Measurements from ENCODE around the gene OPN3. TPM values are rescaled to one million over a fixed set of nuclear protein-coding genes. Genes with fewer than 3 reads are reported as not detected.

The OPN3 gene
- total RNA-seq, 1 experiment from 2014 or later: 7.8 TPM

DNA sequence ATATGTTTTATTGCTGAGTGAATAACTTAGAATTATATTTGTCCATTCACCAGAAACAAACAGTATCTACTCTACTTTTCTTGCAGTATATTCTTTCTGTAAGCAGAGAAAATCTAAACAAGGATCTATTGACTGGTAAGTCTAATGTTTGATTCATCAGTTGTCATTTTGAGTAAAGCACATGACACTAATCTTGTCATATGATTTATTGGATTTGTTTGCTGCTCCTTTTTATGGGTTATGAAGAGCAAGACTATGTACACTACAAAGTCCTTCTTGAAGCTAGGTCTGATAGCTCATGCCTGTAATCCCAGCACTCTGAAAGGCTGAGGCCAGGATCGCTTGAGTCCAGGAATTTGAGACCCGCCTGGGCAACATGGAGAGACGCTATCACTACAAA, 84.6 kb downstream of the OPN3 start:
- no peaks in the 10 kb centered on the region for H3K4me1 Mint-ChIP-seq (ENCODE audit: low read depth, unreplicated experiment)
- no peak overlapping the region for H3K27ac Mint-ChIP-seq (ENCODE audit: unreplicated experiment)
- Histone ChIP-seq H3K36me3 (ENCODE audit: control insufficient read depth, insufficient read depth, low read length) (no peaks in the 10 kb centered on the region), H3K9me3 (no peaks in the 10 kb centered on the region), H3K4me1 (no peaks in the 10 kb centered on the region), H3K4me3 (ENCODE audit: low read depth, low read length) (no peak overlapping the region), H3K27me3 (replicated peaks; ENCODE audit: control insufficient read depth, insufficient read depth, low read length) (no peaks in the 10 kb centered on the region)
- CTCF ChIA-PET: no interaction called here
- POLR2A ChIA-PET: no interaction called here
- intact Hi-C loops (cut with micrococcal nuclease; ENCODE audit: unreplicated experiment): no loop called here
- TF ChIP-seq, protein P1, sequence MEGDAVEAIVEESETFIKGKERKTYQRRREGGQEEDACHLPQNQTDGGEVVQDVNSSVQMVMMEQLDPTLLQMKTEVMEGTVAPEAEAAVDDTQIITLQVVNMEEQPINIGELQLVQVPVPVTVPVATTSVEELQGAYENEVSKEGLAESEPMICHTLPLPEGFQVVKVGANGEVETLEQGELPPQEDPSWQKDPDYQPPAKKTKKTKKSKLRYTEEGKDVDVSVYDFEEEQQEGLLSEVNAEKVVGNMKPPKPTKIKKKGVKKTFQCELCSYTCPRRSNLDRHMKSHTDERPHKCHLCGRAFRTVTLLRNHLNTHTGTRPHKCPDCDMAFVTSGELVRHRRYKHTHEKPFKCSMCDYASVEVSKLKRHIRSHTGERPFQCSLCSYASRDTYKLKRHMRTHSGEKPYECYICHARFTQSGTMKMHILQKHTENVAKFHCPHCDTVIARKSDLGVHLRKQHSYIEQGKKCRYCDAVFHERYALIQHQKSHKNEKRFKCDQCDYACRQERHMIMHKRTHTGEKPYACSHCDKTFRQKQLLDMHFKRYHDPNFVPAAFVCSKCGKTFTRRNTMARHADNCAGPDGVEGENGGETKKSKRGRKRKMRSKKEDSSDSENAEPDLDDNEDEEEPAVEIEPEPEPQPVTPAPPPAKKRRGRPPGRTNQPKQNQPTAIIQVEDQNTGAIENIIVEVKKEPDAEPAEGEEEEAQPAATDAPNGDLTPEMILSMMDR (IDR thresholded peaks at IDR 0.05; ENCODE audit: insufficient read depth in 1 of 2, low read depth in 1 of 2, low read length in 1 of 2, severe bottlenecking in 1 of 2, unreplicated experiment in 1 of 2): no peak
- peaks cover 3% of the 10 kb centered on the region for H3K27me3 Mint-ChIP-seq (ENCODE audit: insufficient read depth, unreplicated experiment)
- DNase-seq: no peak
- H3K36me3 Mint-ChIP-seq (ENCODE audit: insufficient read depth, unreplicated experiment): no peaks in the 10 kb centered on the region
- no peaks in the 10 kb centered on the region for H3K9me3 Mint-ChIP-seq (ENCODE audit: unreplicated experiment)
- no peak overlapping the region for H3K4me3 Mint-ChIP-seq (ENCODE audit: unreplicated experiment)
- no TSS peak for BruUV-seq (replicated peaks)

DNA sequence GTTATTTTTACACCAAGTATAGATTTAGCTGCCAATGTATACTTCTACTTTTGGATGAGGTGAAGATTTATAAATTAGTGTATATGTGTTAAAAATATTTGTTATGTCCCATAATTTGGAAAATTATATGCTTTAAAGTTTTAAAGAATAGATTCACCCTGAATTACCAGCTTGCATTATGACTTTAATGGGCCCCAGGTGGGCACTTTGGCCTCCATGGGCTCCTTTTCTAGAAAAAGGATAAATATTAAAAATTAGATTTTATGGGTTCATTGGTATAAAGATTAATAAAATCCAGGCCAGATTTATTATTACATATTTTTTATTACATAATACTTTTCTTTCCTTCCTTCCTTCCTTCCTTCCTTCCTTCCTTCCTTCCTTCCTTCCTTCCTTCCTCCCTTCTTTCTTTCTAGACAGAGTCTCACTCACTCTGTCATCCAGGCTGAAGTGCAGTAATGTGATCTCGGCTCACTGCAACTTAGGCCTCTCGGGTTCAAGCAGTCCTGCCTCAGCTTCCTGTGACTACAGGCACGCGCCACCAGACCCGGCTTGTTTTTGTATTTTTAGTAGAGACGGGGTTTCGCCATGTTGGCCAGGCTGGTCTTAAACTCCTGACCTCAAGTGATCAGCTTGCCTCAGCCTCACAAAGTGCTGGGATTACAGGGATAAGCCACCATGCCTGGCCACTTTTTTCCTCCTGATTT, 86.1 kb downstream of the OPN3 start:
- Histone ChIP-seq H3K36me3 (ENCODE audit: control insufficient read depth, insufficient read depth, low read length) (no peaks in the 10 kb centered on the region), H3K4me3 (ENCODE audit: low read depth, low read length) (no peak overlapping the region), H3K4me1 (no peaks in the 10 kb centered on the region), H3K27me3 (replicated peaks; ENCODE audit: control insufficient read depth, insufficient read depth, low read length) (no peaks in the 10 kb centered on the region), H3K9me3 (no peaks in the 10 kb centered on the region)
- TF ChIP-seq, protein P1 (IDR thresholded peaks at IDR 0.05; ENCODE audit: insufficient read depth in 1 of 2, low read depth in 1 of 2, low read length in 1 of 2, severe bottlenecking in 1 of 2, unreplicated experiment in 1 of 2): no peak
- no peaks in the 10 kb centered on the region for H3K9me3 Mint-ChIP-seq (ENCODE audit: unreplicated experiment)
- DNase-seq: no peak
- no peak overlapping the region for H3K27ac Mint-ChIP-seq (ENCODE audit: unreplicated experiment)
- ChIA-PET CTCF (no interaction called here), POLR2A (no interaction called here)
- H3K27me3 Mint-ChIP-seq (ENCODE audit: insufficient read depth, unreplicated experiment): peaks cover 4% of the 10 kb centered on the region
- no TSS peak for BruUV-seq (replicated peaks)
- no peaks in the 10 kb centered on the region for H3K4me1 Mint-ChIP-seq (ENCODE audit: low read depth, unreplicated experiment)
- intact Hi-C loops (cut with micrococcal nuclease; ENCODE audit: unreplicated experiment): no loop called here
- H3K36me3 Mint-ChIP-seq (ENCODE audit: insufficient read depth, unreplicated experiment): no peaks in the 10 kb centered on the region
- H3K4me3 Mint-ChIP-seq (ENCODE audit: unreplicated experiment): no peak overlapping the region

DNA sequence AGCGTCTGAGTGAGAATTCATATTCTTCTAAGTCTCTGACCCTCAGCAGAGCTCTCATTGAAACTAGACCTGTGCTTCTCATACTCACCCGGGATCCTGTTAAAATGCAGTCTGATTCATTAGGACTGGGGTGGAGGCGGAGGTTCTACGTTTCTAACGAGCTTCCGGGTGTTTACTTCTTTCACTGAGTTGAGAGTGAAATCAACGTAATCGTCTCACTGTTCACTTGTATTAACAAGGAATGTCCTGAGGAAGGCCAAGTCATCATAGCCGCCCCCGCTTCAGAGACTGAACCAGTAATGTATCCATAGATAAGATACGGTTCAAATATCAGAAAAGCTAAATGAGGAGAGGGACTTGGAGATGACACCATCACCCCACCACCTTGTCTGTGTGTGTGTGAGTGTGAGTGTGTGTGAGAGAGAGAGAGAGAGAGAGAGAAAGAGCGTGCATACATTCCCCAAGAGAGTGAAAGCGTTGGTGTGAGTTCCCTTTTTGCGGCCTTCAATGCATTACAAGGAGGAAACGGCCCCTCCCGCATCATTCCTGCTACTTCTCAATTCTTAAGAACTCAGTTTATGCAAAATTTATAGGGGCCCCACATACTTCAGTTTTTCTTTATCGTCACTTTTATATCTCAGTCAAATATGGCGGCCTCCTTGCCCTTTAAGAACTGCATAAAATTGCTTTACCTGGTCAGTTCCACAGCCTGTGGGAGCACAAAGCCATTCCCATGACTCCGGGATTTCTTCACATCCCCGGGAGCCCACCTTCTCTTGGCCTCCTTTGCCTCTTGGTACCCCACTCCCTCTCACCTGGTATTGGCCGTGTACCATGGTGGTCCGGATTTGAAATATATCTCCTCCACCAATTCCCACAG, 88.2 kb downstream of the OPN3 start:
- H3K27me3 Mint-ChIP-seq (ENCODE audit: insufficient read depth, unreplicated experiment): peaks cover 8% of the 10 kb centered on the region
- Histone ChIP-seq H3K4me3 (ENCODE audit: low read depth, low read length) (no peak overlapping the region), H3K4me1 (no peaks in the 10 kb centered on the region), H3K36me3 (ENCODE audit: control insufficient read depth, insufficient read depth, low read length) (no peaks in the 10 kb centered on the region), H3K27me3 (replicated peaks; ENCODE audit: control insufficient read depth, insufficient read depth, low read length) (no peaks in the 10 kb centered on the region), H3K9me3 (no peaks in the 10 kb centered on the region)
- no peak overlapping the region for H3K4me3 Mint-ChIP-seq (ENCODE audit: unreplicated experiment)
- BruUV-seq (replicated peaks): no TSS peak
- no peak overlapping the region for H3K27ac Mint-ChIP-seq (ENCODE audit: unreplicated experiment)
- H3K4me1 Mint-ChIP-seq (ENCODE audit: low read depth, unreplicated experiment): no peaks in the 10 kb centered on the region
- H3K9me3 Mint-ChIP-seq (ENCODE audit: unreplicated experiment): no peaks in the 10 kb centered on the region
- intact Hi-C loops (cut with micrococcal nuclease; ENCODE audit: unreplicated experiment): no loop called here
- H3K36me3 Mint-ChIP-seq (ENCODE audit: insufficient read depth, unreplicated experiment): no peaks in the 10 kb centered on the region
- DNase-seq: no peak
- TF ChIP-seq, protein P1 (IDR thresholded peaks at IDR 0.05; ENCODE audit: insufficient read depth in 1 of 2, low read depth in 1 of 2, low read length in 1 of 2, severe bottlenecking in 1 of 2, unreplicated experiment in 1 of 2): no peak
- ChIA-PET POLR2A (no interaction called here), CTCF (no interaction called here)
